Activated naive CD8-positive, alpha-beta T cell treated with anti-CD3 and anti-CD28 coated beads, Interleukin-2, amount 50 U/mL, for 16 hours (primary cell): Measurements from ENCODE around the gene NDUFAF8.

Experiments
- DNase-seq: peaks from one replicate; pipeline ENCODE4 v3.0.0-alpha.2; 2020; ENCODE audit warnings: low read depth, low spot score

The NDUFAF8 gene

GRCh38 chr17:81200695-81201580 is 38.2 kb upstream of the NDUFAF8 start:
- DNase-seq = no peak

- no peak for DNase-seq
These were observed 36.8 kb upstream of the NDUFAF8 start for GRCh38 chr17:81202318-81202717.

- no peak for DNase-seq
These were observed 36.0 kb upstream of the NDUFAF8 start for GRCh38 chr17:81203136-81203535.

GRCh38 chr17:81204578-81204977 is 34.5 kb upstream of the NDUFAF8 start:
- no peak for DNase-seq

GRCh38 chr17:81206166-81206565 is 33.0 kb upstream of the NDUFAF8 start:
- no peak for DNase-seq

GRCh38 chr17:81206657-81207056 is 32.5 kb upstream of the NDUFAF8 start:
- no peak for DNase-seq

GRCh38 chr17:81207610-81208581 is 31.2 kb upstream of the NDUFAF8 start:
- DNase-seq = no peak

GRCh38 chr17:81208651-81209050 is 30.5 kb upstream of the NDUFAF8 start:
- no peak for DNase-seq

- DNase-seq = no peak
These were observed 30.0 kb upstream of the NDUFAF8 start for GRCh38 chr17:81209141-81209540.

- no peak for DNase-seq
These were observed 28.7 kb upstream of the NDUFAF8 start for GRCh38 chr17:81210466-81210865.

- no peak for DNase-seq
These were observed 28.2 kb upstream of the NDUFAF8 start for GRCh38 chr17:81210868-81211267.

- DNase-seq = no peak
These were observed 26.8 kb upstream of the NDUFAF8 start for GRCh38 chr17:81212365-81212764.

GRCh38 chr17:81213978-81214377 is 25.1 kb upstream of the NDUFAF8 start:
- DNase-seq = no peak

- DNase-seq = no peak
These were observed 21.6 kb upstream of the NDUFAF8 start for GRCh38 chr17:81217491-81217890.

- no peak for DNase-seq
These were observed 20.7 kb upstream of the NDUFAF8 start for GRCh38 chr17:81218459-81218858.

- no peak for DNase-seq
These were observed 20.1 kb upstream of the NDUFAF8 start for GRCh38 chr17:81218991-81219390.

GRCh38 chr17:81219476-81220180 is 19.5 kb upstream of the NDUFAF8 start:
- no peak for DNase-seq

- no peak for DNase-seq
These were observed 17.7 kb upstream of the NDUFAF8 start for GRCh38 chr17:81221371-81221841.

GRCh38 chr17:81221842-81222619 is 17.1 kb upstream of the NDUFAF8 start:
- DNase-seq = no peak

GRCh38 chr17:81222620-81222905 is 16.6 kb upstream of the NDUFAF8 start:
- DNase-seq = no peak
